SK-N-MC (cell line): Measurements from ENCODE around the gene CIAO3.

Experiments
- EZH2 ChIP-seq: fragments of 200-600 bp; sonication (generic); IDR thresholded peaks from one replicate; pipeline ENCODE4 v1.6.1; 2017; ENCODE audit warnings: antibody characterized with exemption
- FOXP2 ChIP-seq: optimal IDR thresholded peaks from 2 replicates; pipeline ENCODE3; 2011; ENCODE audit warnings: mild to moderate bottlenecking, moderate library complexity; ENCODE audit not compliant: insufficient read depth; ENCODE audit errors: extremely low read length, control extremely low read depth
- POLR2AphosphoS5 ChIP-seq: IDR thresholded peaks from 2 replicates; pipeline ENCODE4 v1.6.1; 2012; ENCODE audit warnings: mild to moderate bottlenecking, low read depth, low read length, borderline replicate concordance

DNA sequence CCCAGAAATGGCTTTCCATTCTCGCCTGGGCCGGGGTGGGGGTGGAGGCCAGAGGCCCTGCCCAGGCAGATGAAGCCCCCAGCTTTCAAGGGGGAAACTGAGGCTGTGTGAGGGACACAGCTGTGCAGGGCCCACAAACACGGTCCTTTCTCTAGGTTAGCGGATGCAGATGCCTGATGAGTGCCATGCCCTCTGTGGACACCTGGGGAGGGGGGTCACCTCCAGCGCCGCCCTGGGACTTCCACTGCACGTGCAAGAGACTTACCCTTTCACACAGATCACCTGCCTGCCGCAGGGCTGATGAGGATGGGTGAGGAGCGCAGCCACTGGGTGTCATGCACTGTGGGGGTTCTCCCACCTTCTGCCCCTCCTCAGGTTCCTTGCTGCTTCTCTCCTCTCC lies 22.4 kb downstream of the CIAO3 start:
- TF ChIP-seq POLR2AphosphoS5: no peak
- no peak for TF ChIP-seq EZH2
- no peak for TF ChIP-seq FOXP2
